Rectal smooth muscle tissue (tissue), 1 donor: ENCODE measurements around the gene CXXC5.
A peak's percentile ranks its signal among the peaks of the same experiment; 100 is the strongest.

Experiments
- H3K27ac ChIP-seq: one replicate; pipeline ENCODE4 v1.7.0; 2013; ENCODE audit warnings: low read depth, low read length, inconsistent platforms
- H3K27me3 ChIP-seq: one replicate; pipeline ENCODE4 v1.7.0; 2013; ENCODE audit warnings: low read length; ENCODE audit not compliant: control insufficient read depth, insufficient read depth
- H3K36me3 ChIP-seq: one replicate; pipeline ENCODE4 v1.7.0; 2013; ENCODE audit warnings: low read length; ENCODE audit not compliant: control insufficient read depth, insufficient read depth
- H3K4me1 ChIP-seq: one replicate; pipeline ENCODE4 v1.7.0; 2013; ENCODE audit warnings: low read length; ENCODE audit not compliant: control insufficient read depth, insufficient read depth
- H3K4me3 ChIP-seq: one replicate; pipeline ENCODE4 v1.7.0; 2013; ENCODE audit warnings: low read length
- H3K9ac ChIP-seq: one replicate; pipeline ENCODE4 v1.7.0; 2013; ENCODE audit warnings: low read length

Gene CXXC5

GRCh38 chr5:139676406-139676805, 28.3 kb downstream of the CXXC5 start:
- no peaks in the 10 kb centered on the region for H3K27me3 ChIP-seq
- H3K36me3 ChIP-seq: no peaks in the 10 kb centered on the region
- H3K27ac ChIP-seq: peak overlapping the region; percentile 62
- no peak overlapping the region for H3K9ac ChIP-seq
- peaks cover 18% of the 10 kb centered on the region for H3K4me1 ChIP-seq
- no peak overlapping the region for H3K4me3 ChIP-seq

- Histone ChIP-seq H3K4me1 (peaks cover 18% of the 10 kb centered on the region), H3K4me3 (no peak overlapping the region), H3K27ac (peak overlapping the region; percentile 62), H3K36me3 (no peaks in the 10 kb centered on the region), H3K9ac (no peak overlapping the region), H3K27me3 (no peaks in the 10 kb centered on the region)
Measured at GRCh38 chr5:139676951-139677735, 29.0 kb downstream of the CXXC5 start.

GRCh38 chr5:139677736-139678613, 29.8 kb downstream of the CXXC5 start:
- no peaks in the 10 kb centered on the region for H3K27me3 ChIP-seq
- peaks cover 18% of the 10 kb centered on the region for H3K4me1 ChIP-seq
- H3K36me3 ChIP-seq: no peaks in the 10 kb centered on the region
- H3K4me3 ChIP-seq: no peak overlapping the region
- no peak overlapping the region for H3K9ac ChIP-seq
- H3K27ac ChIP-seq: peak overlapping the region; percentile 62

- Histone ChIP-seq H3K27me3 (no peaks in the 10 kb centered on the region), H3K9ac (no peak overlapping the region), H3K4me1 (peaks cover 14% of the 10 kb centered on the region), H3K36me3 (peaks cover 3% of the 10 kb centered on the region), H3K4me3 (no peak overlapping the region), H3K27ac (no peak overlapping the region)
Measured at GRCh38 chr5:139678751-139679750, 30.9 kb downstream of the CXXC5 start.

GRCh38 chr5:139680368-139681111, 32.4 kb downstream of the CXXC5 start:
- H3K4me1 ChIP-seq: peaks cover 10% of the 10 kb centered on the region
- H3K9ac ChIP-seq: no peak overlapping the region
- peaks cover 7% of the 10 kb centered on the region for H3K36me3 ChIP-seq

GRCh38 chr5:139681112-139681458, 32.9 kb downstream of the CXXC5 start:
- H3K27ac ChIP-seq: no peak overlapping the region

More at GRCh38 chr5:139680368-139681111, 32.4 kb downstream of the CXXC5 start:
- no peaks in the 10 kb centered on the region for H3K27me3 ChIP-seq
- H3K27ac ChIP-seq: no peak overlapping the region
- H3K4me3 ChIP-seq: no peak overlapping the region

GRCh38 chr5:139681466-139681865, 33.3 kb downstream of the CXXC5 start:
- no peak overlapping the region for H3K4me3 ChIP-seq
- H3K36me3 ChIP-seq: peaks cover 7% of the 10 kb centered on the region
- no peak overlapping the region for H3K9ac ChIP-seq
- peaks cover 10% of the 10 kb centered on the region for H3K4me1 ChIP-seq
- H3K27me3 ChIP-seq: no peaks in the 10 kb centered on the region
- H3K27ac ChIP-seq: no peak overlapping the region

More at GRCh38 chr5:139681112-139681458, 32.9 kb downstream of the CXXC5 start:
- H3K4me1 ChIP-seq: peaks cover 10% of the 10 kb centered on the region
- no peak overlapping the region for H3K9ac ChIP-seq
- H3K36me3 ChIP-seq: peaks cover 7% of the 10 kb centered on the region
- no peak overlapping the region for H3K4me3 ChIP-seq
- no peaks in the 10 kb centered on the region for H3K27me3 ChIP-seq

- H3K27ac ChIP-seq: no peak overlapping the region
Measured at GRCh38 chr5:139682016-139682975, 34.1 kb downstream of the CXXC5 start.

GRCh38 chr5:139683295-139684271, 35.4 kb downstream of the CXXC5 start:
- H3K27ac ChIP-seq: no peak overlapping the region
- no peak overlapping the region for H3K9ac ChIP-seq
- H3K36me3 ChIP-seq: peaks cover 7% of the 10 kb centered on the region
- no peaks in the 10 kb centered on the region for H3K27me3 ChIP-seq
- no peak overlapping the region for H3K4me3 ChIP-seq
- H3K4me1 ChIP-seq: no peaks in the 10 kb centered on the region

More at GRCh38 chr5:139682016-139682975, 34.1 kb downstream of the CXXC5 start:
- H3K4me1 ChIP-seq: peaks cover 8% of the 10 kb centered on the region
- peaks cover 7% of the 10 kb centered on the region for H3K36me3 ChIP-seq
- no peaks in the 10 kb centered on the region for H3K27me3 ChIP-seq
- H3K4me3 ChIP-seq: no peak overlapping the region
- no peak overlapping the region for H3K9ac ChIP-seq

GRCh38 chr5:139684350-139684880, 36.3 kb downstream of the CXXC5 start:
- H3K9ac ChIP-seq: no peak overlapping the region

More at GRCh38 chr5:139684350-139684880, 36.3 kb downstream of the CXXC5 start:
- H3K27me3 ChIP-seq: no peaks in the 10 kb centered on the region
- H3K4me1 ChIP-seq: no peaks in the 10 kb centered on the region
- no peak overlapping the region for H3K4me3 ChIP-seq
- H3K27ac ChIP-seq: no peak overlapping the region
- peaks cover 7% of the 10 kb centered on the region for H3K36me3 ChIP-seq
